HG03432 (cell line): ENCODE data around the gene ZNF524.

Experiments
- ATAC-seq: cut with Tn5 transposase; IDR thresholded peaks from one replicate; pipeline ENCODE4 v1.9.1; 2021; ENCODE audit warnings: mild to moderate bottlenecking, moderate library complexity; ENCODE audit not compliant: unreplicated experiment

Gene ZNF524

GRCh38 chr19:55618426-55618825 lies 18.3 kb downstream of the ZNF524 start:
- no peak for ATAC-seq

DNA sequence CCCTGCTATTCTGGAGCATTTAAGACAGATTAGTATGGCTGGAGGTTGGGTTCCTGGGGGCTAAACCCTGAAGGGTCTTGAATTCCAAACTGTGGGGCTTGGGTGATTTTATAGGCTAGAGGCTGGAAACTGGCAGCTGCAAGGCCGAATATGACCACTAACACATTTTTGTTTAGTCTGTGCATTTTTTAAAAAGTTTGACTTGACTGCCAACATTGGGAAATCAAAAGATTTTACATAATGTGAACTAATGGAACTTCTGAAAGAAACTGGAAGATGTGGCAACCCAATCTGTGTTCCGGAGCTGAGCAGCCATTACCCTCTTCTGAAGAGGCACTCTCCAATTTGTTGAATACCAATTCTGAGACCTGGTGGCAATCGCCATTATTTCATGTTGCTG lies 19.2 kb downstream of the ZNF524 start:
- ATAC-seq: no peak

DNA sequence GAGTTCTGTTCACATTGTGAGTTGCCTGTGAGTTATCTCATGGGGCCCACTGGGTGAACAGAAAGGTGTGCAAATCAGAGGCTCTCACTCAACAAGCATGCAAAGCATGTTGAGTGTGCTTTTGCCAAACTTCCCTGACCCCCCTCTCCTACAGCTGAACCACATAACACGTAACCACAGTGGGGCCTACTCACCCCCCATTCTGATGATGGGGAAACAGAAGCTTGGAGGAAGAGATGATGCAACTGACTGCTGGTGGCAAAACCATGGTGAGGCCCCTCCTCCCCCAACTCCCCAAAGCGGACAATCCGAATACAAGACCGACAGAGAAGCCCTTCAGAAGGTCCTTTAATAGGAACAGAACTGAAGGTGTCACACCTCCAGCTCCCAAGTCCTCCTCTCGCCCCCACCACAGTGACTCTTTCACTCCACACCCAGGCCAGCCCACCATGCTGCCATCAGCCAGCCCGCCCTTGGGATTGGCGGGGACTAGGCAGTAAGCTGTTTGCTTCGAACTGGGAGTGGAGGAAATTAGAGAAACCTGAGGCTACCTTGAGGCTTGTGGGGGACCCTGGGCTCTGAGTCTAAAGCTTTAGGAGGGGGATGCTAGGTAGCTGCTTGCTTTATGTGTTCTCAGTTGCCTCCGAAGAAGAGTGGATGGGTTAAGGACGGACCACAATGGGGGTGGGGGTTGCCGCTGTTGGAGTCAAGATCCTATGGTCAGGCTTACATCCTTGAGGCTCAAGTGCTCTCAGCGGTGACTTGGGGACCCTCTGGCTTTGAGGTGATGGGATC lies 20.5 kb downstream of the ZNF524 start:
- no peak for ATAC-seq

GRCh38 chr19:55621205-55621672 lies 21.2 kb downstream of the ZNF524 start:
- ATAC-seq: no peak

DNA sequence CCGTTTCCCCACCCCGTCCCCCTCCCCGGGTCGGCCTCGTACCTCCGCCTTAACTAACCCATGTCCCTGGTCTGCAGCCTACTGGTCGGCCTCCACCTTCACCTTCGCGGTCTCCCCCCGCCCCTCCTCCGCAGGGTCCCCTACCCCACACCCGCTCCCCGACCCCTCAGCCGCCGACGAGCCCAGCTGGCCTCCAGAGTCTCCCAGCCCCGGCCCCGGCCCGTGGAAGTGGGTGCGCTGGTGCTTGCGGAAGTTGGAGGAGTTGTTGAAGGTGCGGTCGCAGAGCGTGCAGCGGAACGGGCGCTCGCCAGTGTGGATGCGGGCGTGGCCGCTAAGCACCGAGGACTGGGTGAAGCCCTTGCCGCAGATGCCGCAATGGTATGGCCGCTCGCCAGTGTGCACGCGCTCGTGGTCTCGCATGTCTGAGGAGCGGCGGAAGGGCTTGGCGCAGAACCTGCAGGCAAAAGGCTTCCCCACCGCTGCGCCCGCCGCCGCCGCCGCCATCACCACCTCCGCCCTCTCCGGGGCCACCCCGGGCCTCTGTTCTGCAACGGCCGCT lies 21.7 kb downstream of the ZNF524 start:
- ATAC-seq: no peak

DNA sequence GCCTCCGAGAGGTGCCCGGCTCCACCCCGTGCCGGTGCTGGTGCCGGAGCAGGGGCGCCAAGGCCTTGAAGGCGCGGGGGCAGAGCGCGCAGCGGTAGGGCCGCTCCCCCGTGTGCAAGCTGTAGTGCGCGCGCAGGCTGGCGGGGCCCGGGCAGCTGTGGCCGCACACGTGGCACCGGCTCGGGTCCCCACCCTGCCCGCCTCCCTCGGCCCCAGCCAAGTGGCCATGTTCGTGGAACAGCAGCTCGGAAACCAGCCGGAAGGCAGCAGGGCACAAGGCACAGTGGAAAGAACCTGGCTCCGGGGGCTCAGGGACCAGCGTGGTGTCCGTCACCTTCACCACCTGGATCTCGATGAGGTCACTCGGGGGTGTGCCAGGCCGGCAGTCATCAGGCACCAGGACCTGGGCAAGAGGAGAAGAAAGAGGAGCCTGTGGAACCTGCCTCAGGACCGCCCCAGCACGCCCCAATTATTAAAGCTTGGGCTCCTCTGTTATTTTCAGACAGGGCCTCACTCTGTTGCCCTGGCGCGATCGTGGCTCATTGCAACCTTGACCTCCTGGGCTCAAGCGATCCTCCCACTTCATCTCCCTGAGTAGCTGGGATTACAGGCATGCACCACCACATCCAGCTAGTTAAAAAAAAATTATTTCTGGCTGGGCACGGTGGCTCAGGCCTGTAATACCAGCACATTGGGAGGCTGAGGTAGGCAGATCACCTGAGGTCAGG lies 22.3 kb downstream of the ZNF524 start:
- no peak for ATAC-seq

- no peak for ATAC-seq
Observed at GRCh38 chr19:55623130-55623529, 23.0 kb downstream of the ZNF524 start.

GRCh38 chr19:55623561-55623960 lies 23.5 kb downstream of the ZNF524 start:
- ATAC-seq: no peak

DNA sequence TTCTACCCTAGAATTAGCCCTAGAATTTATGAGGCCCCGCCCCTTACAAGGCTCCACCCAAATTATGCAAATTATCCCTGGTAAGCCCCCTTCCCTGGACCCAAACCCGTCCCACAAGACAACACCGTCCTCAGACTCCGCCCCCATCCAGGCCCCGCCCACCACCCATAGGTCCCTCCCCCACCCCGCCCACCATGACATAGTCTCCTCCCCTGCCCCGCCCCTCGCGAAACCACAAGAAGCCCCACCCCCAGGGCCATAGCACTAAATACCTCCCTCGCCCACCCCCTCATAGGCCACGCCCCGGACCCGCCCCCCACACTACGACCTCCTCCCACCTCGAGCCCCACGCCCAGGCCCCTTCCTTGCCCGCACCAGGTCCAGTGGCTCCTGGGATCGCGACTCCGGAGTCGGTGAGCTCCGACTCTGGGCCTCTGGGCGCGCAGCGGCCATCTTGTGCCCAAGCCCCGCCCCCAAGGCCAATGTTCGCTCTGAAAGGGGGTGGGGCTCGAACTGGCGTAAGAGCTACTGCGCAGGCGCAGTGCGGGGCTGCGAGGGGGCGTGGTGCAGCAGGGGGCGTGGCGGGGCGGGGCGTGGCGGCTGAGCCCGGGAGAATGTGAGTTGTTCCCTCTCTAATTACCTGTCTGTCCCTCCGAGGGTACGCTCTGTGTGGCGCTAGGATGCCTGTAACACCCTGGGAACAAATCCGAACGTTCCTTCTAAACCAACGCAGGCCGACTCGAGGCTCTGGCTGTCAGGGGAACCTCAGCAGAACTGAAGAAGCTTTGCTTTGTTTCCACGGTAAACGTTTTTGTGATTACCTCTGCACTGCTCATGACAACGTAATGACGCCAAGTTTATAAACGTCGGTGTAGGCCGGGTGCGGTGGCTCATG lies 24.3 kb downstream of the ZNF524 start, which contains the start of gene ZNF784:
Gene ZNF784 (minus strand): TSS at position 458 of the 895 bp plus-strand sequence. CDS start 5 bp downstream, at position 453.
- ATAC-seq: peak; percentile 68

GRCh38 chr19:55625004-55625326 lies 24.9 kb downstream of the ZNF524 start:
- ATAC-seq: no peak

DNA sequence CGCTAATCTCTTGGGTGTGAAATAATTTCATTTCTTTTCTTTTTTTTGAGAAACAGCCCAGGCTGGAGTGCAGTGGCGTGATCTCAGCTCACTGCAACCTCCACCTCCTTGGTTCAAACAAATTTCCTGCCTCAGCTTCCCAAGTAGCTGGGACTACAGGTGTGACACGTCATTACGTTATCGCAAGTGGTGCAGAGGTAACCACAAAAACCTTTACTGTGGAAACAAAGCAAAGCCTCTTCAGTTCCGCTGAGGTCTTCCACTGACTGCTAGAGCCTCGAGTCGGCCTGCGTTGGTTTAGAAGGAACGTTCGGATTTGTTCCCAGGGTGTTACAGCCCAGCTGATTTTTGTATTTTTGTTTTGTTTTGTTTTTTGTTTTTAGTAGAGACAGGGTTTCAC lies 26.3 kb downstream of the ZNF524 start:
- ATAC-seq: no peak

- ATAC-seq: no peak
Observed at GRCh38 chr19:55632463-55632834, 32.4 kb downstream of the ZNF524 start.

DNA sequence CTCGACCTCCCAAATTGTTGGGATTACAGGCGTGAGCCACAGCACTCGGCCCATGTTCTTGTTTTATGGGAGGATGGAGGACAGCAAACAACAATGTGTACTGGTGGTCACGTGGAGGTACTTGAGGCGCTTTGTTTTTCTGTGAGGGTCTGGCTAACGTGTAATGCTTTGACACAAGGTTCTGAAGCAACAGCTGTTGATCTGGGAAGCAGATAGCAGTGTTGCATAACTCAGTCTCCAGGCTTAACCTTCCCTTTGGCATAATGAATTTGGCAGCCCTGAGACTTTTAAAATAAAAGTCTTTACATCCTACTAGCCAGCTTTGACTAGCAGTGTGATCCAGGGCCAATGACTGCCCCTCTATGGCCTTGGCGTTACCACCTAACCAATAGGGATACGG lies 33.8 kb downstream of the ZNF524 start:
- ATAC-seq: no peak

- no peak for ATAC-seq
Observed at GRCh38 chr19:55635334-55635717, 35.2 kb downstream of the ZNF524 start.

GRCh38 chr19:55635856-55636440 lies 35.9 kb downstream of the ZNF524 start:
- no peak for ATAC-seq

DNA sequence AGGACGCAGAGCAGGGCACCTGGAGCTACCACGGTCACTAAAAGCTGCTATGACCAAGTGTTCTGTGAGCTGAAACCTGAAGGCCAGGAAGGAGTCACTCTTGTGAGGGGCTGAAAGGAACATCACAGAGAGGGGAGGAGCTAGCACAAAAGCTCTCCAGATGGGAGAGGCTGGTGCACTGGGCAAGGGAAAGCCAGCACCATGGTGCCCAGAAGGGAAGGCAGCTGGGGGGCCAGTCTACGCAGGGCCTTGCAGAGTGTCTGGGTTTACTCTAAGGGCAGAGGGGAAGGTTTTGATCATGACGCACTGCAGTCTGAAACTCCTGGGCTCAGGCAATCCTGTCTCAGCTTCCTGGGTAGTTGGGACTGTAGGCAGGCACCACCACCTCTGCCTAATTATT lies 36.6 kb downstream of the ZNF524 start:
- ATAC-seq: no peak

DNA sequence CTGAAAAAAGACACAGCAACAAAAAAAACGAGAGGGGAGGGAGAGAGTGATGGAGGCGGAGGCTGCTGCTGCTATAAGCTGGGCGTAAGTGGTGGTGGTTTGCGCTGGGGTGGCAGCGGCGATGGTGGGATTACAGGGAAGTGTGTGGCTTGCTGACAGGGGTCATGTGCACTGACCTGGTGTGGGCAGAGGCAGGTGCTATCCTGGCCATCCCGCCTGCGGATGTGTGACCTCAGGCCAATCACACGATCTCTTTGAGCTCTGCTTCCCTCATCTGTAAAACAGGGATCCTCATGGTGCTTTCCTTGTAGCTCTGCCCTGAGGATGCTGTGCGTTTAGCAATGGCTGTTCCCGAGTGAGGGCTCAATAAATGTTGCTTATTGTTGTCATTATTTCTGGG lies 37.4 kb downstream of the ZNF524 start:
- no peak for ATAC-seq

DNA sequence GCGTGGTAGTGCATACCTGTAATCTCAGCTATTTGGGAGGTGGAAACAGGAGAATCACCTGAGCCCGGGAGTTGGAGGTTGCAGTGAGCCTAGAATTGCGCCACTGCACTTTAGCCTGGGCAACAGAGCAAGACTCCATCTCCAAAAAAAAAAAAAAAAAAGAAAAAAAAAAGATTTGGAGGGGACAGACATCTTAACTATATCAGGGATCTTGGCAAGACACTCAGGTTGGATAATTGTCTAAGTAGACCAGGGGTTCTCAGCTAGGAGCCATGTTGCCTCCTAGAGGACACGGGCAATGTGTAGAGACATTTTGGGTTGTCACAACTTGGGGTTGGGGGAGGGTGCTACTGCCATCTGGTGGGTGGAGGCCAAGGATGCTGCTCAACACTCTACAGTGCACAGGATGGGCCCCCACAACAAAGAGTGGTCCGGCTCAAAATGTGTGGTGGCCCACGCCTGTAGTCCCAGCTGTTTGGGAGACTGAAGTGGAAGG lies 38.8 kb downstream of the ZNF524 start:
- ATAC-seq: no peak

GRCh38 chr19:55640043-55640576 lies 40.0 kb downstream of the ZNF524 start:
- ATAC-seq: no peak
